CD4-positive, alpha-beta T cell treated with Interleukin-10 for 1 hour (primary cell): ENCODE results near the gene SGK1.
"Not testable (repeated sequence)": the region's sequence is repeated elsewhere in the genome, so short reads cannot be mapped to it uniquely, and the experiment has no call there.

Source experiments
- DNase-seq: peaks from one replicate; pipeline ENCODE4 v3.0.0-alpha.2; 2020

Gene SGK1

DNA sequence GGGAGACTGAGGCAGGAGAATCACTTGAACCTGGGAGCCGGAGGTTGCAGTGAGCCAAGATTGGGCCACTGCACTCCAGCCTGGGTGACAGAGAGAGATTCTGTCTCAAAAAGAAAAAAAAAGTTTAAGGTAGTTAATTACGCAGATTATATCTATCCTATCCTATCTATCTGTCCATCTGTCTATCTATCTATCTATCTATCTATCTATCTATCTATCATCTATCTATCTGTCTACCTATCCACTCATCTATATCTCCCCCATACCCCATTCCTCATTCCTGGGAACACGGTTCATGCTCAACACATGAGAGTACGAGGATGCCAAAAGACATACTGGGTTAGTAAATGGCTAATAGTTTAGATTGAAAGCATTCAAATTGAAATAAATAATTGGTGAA, 8.3 kb upstream of the SGK1 start:
- not testable (repeated sequence) for DNase-seq

DNA sequence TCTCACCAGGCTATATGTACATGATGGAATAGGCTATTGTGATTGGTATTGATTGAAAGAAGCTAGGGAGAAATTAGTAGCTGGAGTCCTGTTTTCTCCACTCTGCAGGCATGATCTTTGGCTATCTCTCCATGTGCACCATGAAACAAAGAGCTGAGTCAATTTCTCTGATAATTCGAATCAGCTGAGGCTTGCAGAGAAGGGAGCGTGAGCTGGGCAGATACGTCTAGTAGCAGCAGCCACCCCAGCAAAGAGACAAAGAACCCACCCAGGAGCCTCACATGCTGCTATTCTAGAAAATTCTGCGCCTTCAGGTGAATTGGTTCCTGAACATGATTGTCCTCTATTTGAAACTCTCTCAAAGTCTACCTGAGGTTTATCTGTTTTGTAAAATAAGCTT, 6.9 kb upstream of the SGK1 start:
- no peak for DNase-seq

DNA sequence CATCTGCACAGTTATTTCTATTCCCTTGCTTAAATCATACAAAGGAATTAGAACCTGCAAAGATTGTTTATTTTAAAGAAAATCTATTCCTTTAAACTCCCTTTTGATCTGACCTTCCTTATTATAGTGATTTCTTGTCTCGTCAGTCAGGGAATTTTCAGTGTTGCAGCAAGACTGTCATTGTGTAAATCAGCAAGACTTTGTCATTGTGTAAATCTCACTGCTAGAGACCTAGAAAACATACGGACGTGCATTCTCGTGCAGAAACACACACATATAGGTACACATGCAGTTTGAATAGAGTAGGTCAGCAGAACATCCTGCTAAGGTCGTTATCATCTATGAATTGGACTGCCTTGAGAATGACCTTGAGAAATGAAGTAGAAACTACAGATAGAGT, 6.2 kb upstream of the SGK1 start:
- no peak for DNase-seq

DNA sequence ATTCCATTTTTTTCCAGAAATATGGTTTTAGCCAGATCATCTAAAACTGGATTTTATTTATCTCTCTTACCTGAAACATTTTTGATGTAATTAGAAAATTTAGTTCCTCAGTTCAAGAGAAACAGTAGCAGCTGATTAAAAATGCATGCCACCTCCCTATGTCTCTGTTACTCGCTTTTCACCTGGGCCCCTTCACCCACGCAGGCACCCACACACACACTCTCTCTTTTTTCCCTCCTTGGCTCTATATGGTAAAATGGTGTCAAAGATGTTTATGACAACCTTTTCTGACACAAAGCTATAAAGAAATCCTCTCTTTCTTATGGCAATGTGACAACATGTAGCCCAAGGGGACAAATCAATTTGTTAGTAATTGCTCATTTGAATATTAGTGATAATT, 5.8 kb upstream of the SGK1 start:
- DNase-seq, result no peak

DNA sequence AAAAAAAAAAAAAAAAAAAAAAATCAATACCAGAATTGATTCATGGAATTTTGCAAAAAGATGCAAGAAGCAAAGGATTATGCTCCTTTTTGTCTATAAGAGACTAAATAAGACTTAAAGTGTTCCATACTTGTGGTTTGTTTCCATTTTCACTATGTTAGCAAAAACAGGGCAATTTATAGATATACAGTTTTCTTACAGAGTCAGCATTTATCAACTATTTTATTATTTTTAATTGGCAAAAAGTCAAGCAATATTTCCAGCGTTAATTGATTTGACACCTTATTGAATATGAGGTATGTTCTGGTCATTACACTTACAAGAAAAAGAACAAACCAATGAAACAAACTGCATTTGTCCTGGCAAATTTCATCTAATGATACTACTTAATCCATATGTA, 5.4 kb upstream of the SGK1 start:
- no peak for DNase-seq

DNA sequence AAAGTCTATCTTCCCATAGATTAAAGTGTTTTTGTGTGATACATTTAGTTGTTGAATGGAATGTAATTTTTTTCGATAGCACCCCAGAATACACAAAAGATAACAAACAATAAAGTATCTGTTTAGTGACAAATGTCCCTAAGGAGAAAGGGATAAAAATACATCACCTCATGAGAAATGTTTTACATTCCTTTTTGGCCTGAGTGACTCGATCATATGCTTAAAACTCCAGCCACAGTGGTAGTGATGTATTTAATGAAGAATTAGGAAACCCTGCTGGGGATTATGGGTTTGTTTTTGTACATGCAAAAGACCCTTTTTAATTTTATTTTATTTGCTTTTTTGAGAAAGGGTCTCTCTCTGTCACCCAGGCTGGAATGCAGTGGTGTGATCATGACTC, 4.3 kb upstream of the SGK1 start:
- DNase-seq, result no peak

DNA sequence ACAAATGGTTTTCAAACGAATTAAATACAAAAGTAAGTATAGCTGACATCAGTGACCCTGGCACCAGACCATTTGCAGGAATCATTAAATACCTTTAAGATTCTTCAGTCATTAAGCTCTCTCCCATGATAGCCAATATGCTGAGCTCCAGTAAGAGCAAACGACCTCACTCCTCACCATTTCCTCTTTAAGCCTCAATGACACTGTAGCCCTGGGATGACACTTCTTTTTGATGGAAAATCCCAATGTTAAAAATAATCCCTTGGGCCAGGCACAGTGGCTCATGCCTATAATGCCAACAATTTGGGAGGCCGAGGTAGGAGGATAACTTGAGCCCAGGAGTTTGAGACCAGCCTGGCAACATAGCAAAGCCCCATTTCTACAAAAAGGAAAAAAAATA, 3.3 kb upstream of the SGK1 start:
- no peak for DNase-seq

DNA sequence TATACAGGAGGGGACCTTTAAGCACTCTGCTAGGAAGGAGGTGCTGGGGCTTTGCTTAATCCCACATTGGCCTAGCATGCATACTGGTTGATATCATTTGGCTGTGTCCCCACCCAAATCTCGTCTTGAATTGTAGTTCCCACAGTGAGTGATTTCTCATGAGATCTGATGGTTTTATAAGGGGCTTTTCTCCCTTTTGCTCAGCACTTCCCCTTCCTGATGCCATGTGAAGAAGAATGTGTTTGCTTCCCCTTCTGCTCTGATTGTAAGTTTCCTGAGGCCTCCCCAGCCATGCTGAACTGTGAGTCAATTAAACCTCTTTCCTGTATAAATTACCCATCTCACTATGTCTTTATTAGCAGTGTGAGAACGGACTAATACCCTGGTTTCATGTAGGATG, 1.8 kb upstream of the SGK1 start:
- DNase-seq, result not testable (repeated sequence)

DNA sequence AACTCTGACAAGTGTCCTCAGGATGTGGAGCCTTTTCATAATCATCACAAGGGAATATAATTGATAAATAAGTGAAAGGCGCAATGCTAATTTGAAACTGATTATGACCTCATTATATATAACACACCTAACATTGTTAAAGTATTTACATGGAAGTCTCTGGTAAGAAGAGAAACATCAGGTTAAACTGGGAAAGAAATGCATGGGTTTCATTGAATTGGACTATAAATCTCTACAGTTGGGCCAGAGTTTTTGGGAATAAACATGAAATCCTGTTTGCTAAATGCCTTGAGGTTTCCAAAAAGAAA, 1.0 kb upstream of the SGK1 start:
- no peak for DNase-seq

DNA sequence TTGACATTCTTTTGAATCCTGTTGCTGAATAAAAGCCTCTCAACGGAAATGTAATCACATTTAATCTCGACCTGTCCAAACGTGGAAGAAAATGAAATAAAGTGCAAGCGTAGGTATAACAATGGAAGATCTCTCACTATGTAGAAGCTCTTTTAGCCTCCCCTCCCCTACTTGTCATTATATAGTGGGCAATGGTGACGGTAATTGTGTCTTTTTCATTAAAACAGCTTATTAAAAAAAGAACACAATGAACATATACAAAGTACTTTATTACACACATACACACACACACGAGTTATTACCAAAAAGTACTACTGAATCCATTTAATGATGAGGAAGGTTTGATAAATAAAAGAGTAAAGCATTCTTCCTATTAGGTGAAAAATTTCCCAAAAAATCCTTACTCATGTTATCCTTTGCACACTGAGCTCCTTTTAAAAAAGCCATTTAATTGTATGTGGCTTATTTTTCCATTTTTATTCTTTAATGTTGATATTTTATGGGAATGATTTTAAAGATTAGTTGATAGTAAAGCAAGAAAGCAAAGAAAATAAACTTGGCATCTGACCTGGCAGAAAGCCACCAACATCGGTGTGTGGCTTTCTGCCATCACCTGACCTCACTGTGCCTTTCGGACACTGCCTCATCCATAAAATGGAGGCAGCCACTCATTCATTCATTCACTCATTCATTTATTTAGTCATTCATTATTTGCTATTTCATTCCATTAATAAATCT, 493 bp upstream of the SGK1 start:
- no peak for DNase-seq

DNA sequence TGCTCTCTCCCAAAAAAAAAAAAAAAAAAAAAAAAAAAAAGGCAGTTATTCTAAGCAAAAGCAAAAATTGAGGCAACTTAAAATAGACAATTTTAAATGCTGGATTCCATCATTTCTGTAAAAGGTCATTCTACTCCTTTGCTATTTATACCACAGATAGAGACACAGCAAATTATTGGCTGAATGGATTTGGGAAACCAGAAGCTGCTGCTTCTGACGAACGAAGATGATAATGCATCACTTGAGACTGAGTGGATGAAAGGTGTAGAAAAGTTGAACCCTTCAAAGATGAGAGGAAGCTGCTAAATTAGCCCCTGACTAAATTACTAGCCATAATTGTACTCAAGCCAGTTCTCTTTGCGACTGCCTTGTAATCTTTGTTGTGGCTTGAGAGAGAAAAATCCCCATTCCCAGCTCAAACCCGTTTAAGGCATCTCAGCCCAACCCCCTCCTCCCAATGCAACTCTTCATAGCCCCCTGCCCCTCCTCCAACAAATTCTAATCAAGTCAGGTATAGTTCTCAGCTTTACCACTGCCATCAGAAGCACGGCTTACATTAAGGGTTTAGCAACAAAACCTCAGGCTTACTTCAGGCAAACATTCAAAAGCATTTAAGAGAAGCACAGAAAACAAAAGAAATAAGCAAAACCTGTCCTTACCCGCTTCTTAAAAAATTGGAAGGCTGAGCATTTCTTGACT, 1.0 kb downstream of the SGK1 start:
- DNase-seq, result no peak

DNA sequence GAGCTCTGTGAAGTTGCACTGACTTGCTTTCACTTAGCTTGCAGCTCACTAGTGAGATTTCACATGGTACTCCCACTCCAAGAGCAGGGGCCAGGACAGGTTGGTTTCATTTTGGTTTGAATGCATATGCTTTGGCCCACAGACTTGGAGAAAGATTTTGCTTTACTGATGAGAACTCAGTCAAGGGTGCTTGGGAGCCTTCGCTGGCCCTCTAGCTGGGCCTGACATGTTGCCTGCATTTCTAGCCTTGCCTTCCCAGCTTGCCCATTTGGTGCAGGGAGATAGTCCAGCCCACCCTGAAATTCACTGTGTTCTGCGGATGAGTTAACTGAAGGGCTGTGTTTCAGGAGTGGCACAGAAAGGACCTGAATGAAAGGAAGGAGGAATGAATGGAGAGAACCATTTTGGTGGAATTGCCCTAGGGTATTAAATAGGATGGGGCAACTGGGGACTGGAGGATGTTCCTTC, 1.9 kb downstream of the SGK1 start:
- DNase-seq, result no peak

DNA sequence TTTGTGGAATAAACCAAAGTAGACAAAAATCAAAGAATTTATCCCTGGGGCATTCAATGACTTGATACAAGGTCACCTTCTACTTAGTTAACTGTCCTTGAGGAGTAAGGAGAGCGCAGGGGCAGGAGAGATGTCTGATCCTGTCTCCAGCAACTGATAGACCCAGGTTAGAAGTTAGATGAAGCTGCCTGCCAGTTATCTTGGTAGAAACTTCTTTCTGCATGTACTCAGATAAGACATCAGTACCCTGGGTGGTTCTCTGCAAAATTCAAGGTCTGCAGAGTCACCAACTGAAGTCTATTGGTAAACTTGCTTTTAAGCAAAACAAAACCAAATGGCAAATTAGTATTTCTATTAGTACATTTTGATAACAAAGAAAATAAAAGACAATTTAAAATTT, 2.7 kb downstream of the SGK1 start:
- DNase-seq, result no peak

DNA sequence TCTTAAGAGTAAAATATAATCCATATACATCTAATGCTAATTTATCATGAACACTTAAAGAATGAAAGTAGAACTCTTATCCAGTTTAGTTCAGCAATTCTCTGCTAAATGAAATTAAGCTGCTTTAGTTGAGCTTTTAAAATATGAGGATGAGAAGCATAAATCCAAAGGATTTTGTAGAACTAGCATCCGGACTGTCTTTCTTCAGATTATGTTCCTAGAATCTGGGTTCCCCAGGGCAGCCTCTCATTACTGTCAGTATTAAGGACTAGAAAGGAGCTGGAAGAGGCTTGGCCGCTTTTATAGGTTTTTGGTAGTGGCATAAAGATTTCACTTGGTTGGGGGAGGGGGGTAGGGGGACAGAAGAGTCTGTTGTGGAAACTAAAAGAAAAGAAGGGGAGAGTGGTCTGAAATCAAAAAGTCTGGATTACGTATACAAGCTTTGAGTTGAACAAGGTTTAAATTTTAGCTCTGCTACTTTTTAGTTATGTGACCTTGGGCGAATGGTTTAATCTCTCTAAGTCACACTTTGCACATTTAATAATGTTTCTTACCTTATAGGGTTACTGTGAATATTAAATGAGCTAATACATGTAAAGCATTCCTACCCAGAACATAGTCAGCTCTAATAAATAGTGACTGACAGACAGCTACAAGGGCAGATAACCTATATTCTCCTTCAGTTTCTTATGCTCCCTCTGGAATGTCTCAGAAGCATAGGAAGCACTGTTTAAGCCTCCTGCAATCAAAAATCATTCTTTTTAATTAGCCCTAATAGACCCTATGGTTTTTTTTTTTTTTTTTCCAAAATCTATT, 3.7 kb downstream of the SGK1 start:
- no peak for DNase-seq

DNA sequence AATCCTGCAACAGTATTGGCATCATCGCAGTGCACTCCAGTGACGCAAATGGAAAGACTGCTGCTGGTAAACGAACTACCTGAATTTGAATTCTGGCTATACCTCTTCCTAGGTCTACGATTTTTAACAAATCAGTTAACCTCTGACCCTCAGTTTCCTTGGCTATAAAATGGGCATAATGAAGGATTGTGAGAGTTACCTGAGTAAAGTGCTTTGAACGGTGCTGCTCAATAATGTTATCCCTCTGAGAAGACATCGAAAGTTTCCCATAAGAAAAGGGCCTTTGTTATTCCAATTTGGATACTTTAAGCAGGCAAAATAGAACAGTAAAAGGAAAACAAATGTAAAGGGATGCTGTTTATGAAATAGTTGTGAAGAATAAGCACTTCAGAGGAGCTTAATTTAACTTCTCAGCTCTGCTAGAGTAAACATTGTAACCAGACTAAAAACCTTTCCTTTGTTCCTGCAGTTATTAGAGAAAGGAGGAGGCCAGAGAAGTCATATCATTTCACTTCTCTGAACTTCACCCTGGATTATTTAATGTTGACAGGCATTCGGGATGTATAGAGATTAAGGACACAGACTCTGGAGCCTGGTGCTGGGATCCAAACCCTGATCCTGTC, 5.8 kb downstream of the SGK1 start:
- no peak for DNase-seq

DNA sequence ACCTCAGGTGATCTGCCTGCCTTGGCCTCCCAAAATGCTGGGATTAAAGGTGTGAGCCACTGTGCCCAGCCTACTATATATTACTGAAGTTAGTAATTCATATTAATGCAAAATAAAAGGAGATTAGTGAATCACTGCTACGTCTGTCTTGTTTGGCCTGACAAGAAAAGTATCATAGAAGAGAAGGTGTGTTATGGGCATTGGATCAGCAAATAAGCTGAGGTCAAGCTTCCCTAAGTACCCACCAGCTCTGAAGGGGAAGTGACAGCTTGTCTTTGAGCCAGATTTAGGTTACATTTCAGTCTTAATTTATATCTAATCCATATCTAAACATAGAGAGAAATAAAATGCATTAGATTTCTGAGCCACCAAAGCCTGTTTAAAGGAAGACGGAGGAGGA, 7.1 kb downstream of the SGK1 start:
- DNase-seq, result no peak

DNA sequence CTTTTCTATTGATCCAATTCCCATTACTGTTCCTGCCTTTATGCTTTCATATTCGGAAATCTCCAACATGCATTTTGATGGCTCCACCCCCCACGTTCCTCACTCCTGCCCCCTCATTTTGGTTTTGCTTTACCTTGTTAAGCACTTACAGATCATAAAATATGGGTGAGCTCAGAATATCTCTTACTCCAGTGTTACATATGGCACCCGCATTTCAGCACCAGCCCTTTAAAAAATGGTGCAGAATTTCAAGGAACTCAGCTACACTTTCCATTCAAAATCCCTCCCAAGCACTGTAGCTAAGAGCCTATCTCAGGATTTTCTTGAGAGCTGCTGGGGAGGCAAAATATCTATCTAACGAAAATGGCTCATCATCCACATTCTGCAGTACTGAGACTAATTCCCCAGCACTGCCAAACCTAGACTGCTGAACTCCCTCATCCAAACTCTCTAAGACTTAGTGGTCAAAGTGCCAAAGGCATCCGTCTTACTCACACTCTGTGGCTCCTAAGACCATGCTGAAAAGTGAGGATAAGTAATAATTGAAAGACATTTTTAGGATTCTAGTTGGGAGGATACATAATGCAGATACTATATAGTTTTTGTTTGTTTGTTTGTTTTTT, 7.8 kb downstream of the SGK1 start:
- no peak for DNase-seq

DNA sequence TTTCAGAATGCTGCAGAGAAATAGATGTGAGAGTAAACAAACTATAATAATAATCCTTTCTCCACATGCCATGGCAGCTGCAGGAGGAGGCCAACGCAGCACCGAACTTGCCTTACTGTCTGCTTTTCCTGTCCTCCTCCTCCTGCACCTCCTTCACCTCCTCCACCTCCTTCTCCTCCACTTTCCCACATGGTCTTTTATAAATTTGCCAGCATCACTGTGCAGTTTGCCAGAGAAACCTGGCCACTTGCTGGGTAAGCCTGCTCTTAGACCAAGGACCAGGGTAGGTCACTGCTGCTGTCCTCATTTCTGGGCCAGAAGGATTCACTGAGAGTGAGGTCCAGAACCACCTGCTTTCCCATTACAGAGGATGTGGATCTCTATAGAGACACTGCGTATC, 8.7 kb downstream of the SGK1 start:
- DNase-seq, result no peak

DNA sequence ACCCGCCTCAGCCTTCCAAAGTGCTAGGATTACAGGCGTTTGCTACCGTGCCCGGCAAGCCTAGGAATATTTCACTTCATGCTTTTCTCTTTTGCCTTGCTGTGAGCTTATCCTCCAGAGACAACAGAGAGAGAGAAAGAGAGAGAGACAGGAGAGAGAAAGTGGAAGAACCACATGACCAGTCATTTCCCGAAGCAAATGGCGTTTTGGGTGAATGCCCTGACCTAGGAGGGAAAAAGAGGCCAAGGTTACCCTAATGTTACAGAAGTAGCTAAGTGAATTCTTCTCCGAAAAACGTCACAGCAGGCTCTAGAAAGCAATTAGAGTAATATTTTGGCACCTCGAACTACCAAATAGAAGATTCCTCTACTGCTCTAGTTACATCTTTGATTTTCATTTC, 9.1 kb downstream of the SGK1 start:
- DNase-seq, result no peak

DNA sequence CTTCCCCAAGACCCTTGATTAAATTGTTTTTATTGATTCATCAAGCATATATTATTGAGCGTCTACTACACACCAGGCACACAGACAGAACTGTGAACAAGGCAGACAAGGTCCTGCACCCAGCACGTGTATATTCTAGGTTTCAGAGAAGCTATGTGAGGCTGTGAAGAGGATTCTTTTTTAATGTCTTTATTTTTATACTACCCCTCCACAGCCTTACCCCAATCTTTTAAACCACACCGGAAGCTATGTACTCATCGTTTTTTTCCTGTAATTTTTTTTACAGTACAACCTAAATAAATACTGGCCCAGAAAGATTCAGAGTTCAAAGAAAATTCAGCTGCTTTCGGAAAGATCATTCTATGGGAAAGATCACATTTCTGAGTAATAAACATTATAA, 10.0 kb downstream of the SGK1 start:
- no peak for DNase-seq

DNA sequence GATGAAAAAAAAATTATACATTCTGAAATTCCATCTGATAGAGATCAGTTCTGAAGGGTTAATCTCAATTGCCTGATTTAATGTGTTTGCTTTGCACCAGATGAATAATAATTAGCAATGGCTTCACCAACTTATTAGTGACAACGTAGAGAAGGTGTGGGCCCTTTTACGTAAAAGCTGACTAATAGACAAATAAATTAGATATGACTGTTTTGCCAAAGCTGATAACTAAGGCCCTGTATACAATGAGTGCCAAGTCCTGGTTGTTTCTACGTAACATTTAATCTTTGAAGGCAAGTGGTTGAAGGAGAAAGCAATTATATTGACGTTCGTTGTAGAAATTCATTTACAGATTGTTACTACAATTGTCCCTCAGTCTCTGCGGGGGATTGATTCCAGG, 10.8 kb downstream of the SGK1 start:
- no peak for DNase-seq

DNA sequence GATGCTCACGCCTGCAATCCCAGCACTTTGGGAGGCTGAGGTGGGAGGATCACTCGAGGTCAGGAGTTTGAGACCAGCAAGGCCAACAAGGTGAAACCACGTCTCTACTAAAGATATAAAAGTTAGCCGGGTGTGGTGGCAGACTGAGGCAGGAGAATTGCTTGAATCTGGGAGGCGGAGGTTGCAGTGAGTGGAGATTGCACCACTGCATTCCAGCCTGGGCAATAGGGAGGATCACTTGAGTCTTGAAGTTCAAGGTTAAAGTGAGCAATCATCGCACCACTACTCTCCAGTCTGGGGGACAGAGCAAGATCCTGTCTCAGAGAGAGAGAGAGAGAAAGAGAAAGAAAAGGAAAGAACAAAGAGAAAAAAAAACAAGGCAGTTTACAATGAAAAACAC, 13.5 kb downstream of the SGK1 start:
- DNase-seq, result not testable (repeated sequence)

DNA sequence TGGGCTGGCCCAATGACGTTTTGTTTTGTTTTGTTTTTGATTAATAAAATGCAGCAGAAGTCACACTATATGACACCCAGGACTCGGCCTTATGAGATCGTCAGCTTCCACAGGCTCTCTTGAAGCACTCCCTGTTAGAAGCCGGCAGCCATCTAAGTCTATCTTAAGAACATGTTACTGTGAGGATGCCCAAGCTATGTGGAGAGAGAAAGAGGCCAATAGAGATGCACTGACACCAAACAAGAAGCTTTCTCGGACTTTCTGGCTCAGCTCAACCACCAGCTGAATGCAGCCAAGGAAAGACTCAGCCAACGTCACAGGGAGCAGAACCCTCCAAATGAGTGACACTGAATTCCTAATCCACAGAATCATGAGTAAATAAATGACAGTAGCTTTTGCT, 14.0 kb downstream of the SGK1 start:
- no peak for DNase-seq
